NCI-H2171 (cell line): ENCODE results near the gene C4orf50.

ENCODE experiments used
- DNase-seq: peaks from one replicate; lab custom pipeline; 2025; lab: John Stamatoyannopoulos, UW

The C4orf50 gene

GRCh38 chr4:6018331-6018730 lies at the start of gene C4orf50:
Gene C4orf50 (minus strand): TSS chr4:6018431.
- no peak for DNase-seq

GRCh38 chr4:6065934-6066590 lies 47.8 kb upstream of the C4orf50 start:
- DNase-seq: no peak

GRCh38 chr4:6065166-6065565 lies 46.9 kb upstream of the C4orf50 start:
- DNase-seq: no peak

- DNase-seq: no peak
These were observed 46.2 kb upstream of the C4orf50 start for GRCh38 chr4:6064383-6064782.

- no peak for DNase-seq
These were observed 45.5 kb upstream of the C4orf50 start for GRCh38 chr4:6063684-6064083.

GRCh38 chr4:6062133-6062532 lies 43.9 kb upstream of the C4orf50 start:
- DNase-seq: no peak

- no peak for DNase-seq
These were observed 41.2 kb upstream of the C4orf50 start for GRCh38 chr4:6059375-6059805.

- DNase-seq: no peak
These were observed 40.5 kb upstream of the C4orf50 start for GRCh38 chr4:6058531-6059374.

GRCh38 chr4:6056976-6057766 lies 38.9 kb upstream of the C4orf50 start:
- DNase-seq: no peak

GRCh38 chr4:6055436-6055835 lies 37.2 kb upstream of the C4orf50 start:
- no peak for DNase-seq

- no peak for DNase-seq
These were observed 36.8 kb upstream of the C4orf50 start for GRCh38 chr4:6055030-6055429.

GRCh38 chr4:6054162-6054922 lies 36.1 kb upstream of the C4orf50 start:
- DNase-seq: no peak

- DNase-seq: no peak
These were observed 34.4 kb upstream of the C4orf50 start for GRCh38 chr4:6052679-6053078.

GRCh38 chr4:6050551-6050950 lies 32.3 kb upstream of the C4orf50 start:
- DNase-seq: no peak

- DNase-seq: no peak
These were observed 31.8 kb upstream of the C4orf50 start for GRCh38 chr4:6049985-6050384.

- DNase-seq: no peak
These were observed 31.0 kb upstream of the C4orf50 start for GRCh38 chr4:6049278-6049677.

GRCh38 chr4:6048537-6048936 lies 30.3 kb upstream of the C4orf50 start:
- DNase-seq: no peak

- DNase-seq: no peak
These were observed 29.0 kb upstream of the C4orf50 start for GRCh38 chr4:6047130-6047673.

- no peak for DNase-seq
These were observed 28.4 kb upstream of the C4orf50 start for GRCh38 chr4:6046526-6047129.

GRCh38 chr4:6044805-6045204 lies 26.6 kb upstream of the C4orf50 start:
- no peak for DNase-seq

GRCh38 chr4:6044276-6044675 lies 26.0 kb upstream of the C4orf50 start:
- no peak for DNase-seq
